GM21786 (cell line): ENCODE data around the gene RBM20.

Experiments used
- ATAC-seq: cut with Tn5 transposase; IDR thresholded peaks from one replicate; pipeline ENCODE4 v1.9.1; 2021; ENCODE audit not compliant: unreplicated experiment

RBM20 gene

GRCh38 chr10:110730345-110731050, 86.4 kb downstream of the RBM20 start:
- no peak for ATAC-seq

- ATAC-seq: no peak
Measured at GRCh38 chr10:110733218-110733952, 89.2 kb downstream of the RBM20 start.

GRCh38 chr10:110735620-110736027, 91.5 kb downstream of the RBM20 start:
- no peak for ATAC-seq

GRCh38 chr10:110737886-110738634, 93.9 kb downstream of the RBM20 start:
- no peak for ATAC-seq

GRCh38 chr10:110739811-110740271, 95.7 kb downstream of the RBM20 start:
- no peak for ATAC-seq

- no peak for ATAC-seq
Measured at GRCh38 chr10:110742801-110743200, 98.7 kb downstream of the RBM20 start.

- no peak for ATAC-seq
Measured at GRCh38 chr10:110744782-110745181, 100.6 kb downstream of the RBM20 start.

GRCh38 chr10:110746254-110746826, 102.2 kb downstream of the RBM20 start:
- peak; percentile 47 for ATAC-seq

- ATAC-seq: peak; percentile 14
Measured at GRCh38 chr10:110746969-110747608, 103.0 kb downstream of the RBM20 start.

- peak; percentile 45 for ATAC-seq
Measured at GRCh38 chr10:110747609-110748464, 103.7 kb downstream of the RBM20 start.

- ATAC-seq: no peak
Measured at GRCh38 chr10:110748970-110749369, 104.8 kb downstream of the RBM20 start.

GRCh38 chr10:110750931-110751330, 106.8 kb downstream of the RBM20 start:
- no peak for ATAC-seq

- ATAC-seq: no peak
Measured at GRCh38 chr10:110751850-110752249, 107.7 kb downstream of the RBM20 start.

GRCh38 chr10:110753462-110753861, 109.3 kb downstream of the RBM20 start:
- ATAC-seq: no peak

- ATAC-seq: no peak
Measured at GRCh38 chr10:110754375-110755105, 110.4 kb downstream of the RBM20 start.

GRCh38 chr10:110755781-110756180, 111.6 kb downstream of the RBM20 start:
- ATAC-seq: no peak

- ATAC-seq: no peak
Measured at GRCh38 chr10:110756876-110757275, 112.7 kb downstream of the RBM20 start.

GRCh38 chr10:110757586-110757985, 113.5 kb downstream of the RBM20 start:
- ATAC-seq: no peak

GRCh38 chr10:110758128-110758765, 114.1 kb downstream of the RBM20 start:
- no peak for ATAC-seq
